Inflammatory macrophage treated with lipopolysaccharide for 4 hours (primary cell): ENCODE measurements around the gene IGFBP4.
"Not testable (repeated sequence)": the region's sequence is repeated elsewhere in the genome, so short reads cannot be mapped to it uniquely, and the experiment has no call there.

Experiments used
- DNase-seq: peaks from one replicate; pipeline ENCODE4 v3.0.0-alpha.2; 2020

Gene IGFBP4

DNA sequence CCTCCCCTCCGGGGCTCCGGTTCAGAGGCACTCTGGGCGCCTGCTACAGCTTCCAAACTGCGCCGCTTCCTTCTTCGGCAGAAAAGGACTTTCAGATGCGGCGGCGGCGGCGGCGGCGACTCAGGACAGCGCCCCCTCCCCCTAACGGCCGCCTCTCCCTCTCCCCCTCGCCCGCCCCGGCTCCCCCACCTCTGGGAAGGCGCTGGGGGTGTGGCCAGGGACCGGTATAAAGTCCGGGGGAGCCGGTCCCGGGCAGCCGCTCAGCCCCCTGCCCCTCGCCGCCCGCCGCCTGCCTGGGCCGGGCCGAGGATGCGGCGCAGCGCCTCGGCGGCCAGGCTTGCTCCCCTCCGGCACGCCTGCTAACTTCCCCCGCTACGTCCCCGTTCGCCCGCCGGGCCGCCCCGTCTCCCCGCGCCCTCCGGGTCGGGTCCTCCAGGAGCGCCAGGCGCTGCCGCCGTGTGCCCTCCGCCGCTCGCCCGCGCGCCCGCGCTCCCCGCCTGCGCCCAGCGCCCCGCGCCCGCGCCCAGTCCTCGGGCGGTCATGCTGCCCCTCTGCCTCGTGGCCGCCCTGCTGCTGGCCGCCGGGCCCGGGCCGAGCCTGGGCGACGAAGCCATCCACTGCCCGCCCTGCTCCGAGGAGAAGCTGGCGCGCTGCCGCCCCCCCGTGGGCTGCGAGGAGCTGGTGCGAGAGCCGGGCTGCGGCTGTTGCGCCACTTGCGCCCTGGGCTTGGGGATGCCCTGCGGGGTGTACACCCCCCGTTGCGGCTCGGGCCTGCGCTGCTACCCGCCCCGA lies at the start of gene IGFBP4:
Gene IGFBP4 (plus strand): TSS at position 255 of the 792 bp plus-strand sequence. CDS start 286 bp downstream, at position 541.
- DNase-seq = peak; percentile 81

DNA sequence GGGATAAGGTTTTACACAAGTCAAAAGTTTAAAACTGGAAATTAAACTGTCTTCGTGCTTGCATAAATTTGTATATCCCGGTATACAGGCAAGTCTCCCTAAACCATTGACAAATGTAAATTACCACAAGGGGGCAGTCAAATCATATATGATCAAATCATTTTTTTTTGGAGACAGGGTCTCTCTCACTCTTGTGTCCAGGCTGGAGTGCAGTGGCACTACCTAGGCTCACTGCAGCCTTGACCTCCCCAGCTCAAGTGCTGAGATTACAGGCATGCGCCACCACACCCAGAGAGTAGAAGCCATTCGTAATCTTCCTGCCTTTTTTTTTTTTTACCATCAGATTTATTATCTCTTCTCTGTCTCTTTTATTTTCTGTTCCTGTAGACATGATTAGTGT lies 44.1 kb upstream of the IGFBP4 start:
- DNase-seq = peak; percentile 65

DNA sequence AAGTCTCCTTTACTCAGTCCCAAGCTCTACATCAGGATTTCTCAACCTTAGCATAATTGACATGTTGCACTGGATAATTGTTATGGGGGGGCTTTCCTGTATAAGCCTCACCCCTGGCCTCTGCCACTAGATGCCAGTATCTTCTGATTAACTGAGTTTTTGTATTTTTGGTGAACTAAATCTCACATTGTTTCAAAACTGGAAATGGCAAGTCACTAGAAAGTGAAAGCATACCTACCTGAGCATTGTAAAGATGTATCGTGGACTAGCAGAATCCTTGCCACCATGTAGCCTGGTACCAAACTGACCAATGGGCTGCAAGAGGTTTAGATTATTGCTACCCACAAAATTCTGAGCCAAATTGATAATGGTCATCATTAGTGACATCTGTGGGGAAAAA lies 40.6 kb upstream of the IGFBP4 start:
- no peak for DNase-seq

DNA sequence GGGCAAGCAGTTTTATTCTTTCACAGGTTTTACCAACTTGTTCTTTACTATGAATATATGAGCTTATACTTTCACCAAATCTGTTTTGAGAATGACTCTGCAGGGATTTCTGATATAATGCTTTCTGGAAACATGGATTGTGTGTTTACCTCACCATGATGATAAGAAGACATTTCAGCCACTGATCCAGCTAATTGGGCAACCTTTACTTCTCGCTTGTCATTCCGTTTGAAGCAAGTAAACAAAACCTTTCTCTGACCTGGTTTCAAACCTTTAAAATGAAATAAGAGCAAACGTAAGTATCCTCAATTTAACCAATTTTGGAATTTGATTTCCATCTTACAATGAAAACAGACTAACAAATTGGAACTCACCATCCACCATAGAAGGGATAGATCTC lies 39.2 kb upstream of the IGFBP4 start:
- no peak for DNase-seq

DNA sequence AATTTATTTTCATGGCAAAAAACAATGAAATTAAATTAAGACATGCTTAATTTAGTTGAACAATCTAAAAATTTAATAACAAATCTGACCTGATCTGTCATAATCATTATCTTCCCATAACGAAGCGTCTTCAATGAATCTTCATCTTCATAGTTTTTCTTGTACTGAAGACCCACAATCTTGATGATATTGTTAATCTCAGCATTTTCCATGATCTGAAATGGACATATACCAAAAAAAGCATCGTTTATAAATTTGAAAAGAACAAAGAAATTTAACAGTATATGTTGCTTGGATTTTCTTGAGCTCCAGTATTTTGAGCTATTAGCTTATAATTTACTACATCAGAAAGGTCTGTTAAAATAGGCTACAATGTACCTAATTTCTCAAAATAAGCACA lies 35.8 kb upstream of the IGFBP4 start:
- no peak for DNase-seq

DNA sequence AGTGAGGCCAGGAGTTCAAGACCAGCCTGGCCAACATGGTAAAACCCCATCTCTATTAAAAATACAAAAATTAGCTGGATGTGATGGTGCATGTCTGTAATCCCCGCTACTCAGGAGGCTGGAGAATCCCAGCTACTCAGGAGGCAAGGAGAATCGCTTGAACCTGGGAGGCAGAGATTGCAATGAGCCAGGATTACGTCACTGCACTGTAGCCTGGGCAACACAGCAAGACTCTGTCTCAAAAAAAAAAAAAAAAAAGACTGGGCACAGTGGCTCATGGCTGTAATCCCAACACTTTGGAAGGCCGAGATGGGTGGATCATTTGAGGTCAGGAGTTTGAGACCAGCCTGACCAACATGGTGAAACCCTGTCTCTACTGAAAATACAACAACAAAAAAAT lies 33.7 kb upstream of the IGFBP4 start:
- not testable (repeated sequence) for DNase-seq

DNA sequence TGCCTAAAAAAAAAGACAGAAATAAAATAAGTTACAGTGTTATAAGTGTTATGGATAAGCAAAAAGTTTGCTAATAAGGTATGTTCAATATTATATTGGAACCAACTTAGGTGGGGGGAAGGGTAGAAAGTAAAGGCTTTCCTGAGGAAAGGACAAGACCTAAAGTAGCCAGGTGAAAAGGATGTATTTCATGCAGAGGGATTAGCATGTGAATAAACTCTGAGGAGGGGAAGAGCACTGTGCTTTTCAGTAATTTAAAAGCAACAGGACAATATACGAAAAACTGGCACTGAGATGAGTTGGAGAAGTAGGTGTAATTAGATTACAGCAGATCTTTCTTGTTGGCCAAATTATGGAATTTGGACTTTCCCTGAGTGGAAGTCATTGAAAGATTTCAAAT lies 33.2 kb upstream of the IGFBP4 start:
- DNase-seq = no peak

DNA sequence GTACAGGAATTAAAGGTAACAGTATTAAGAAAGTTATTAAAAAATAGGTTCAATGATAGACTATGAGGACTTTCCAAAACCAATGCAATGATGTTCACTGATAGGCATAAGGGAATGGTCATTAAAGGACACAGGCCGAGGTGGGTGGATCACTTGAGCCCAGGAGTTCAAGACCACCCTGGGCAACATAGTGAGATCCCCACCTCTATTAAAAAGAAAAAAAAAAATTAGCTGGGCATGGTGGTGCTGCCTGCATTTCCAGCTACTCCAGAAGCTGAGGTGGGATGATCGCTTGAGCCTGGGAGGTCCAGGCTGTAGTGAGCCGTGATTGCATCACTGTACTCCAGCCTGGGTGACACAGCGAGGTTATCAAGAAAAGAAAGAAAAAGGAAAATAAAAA lies 31.4 kb upstream of the IGFBP4 start:
- no peak for DNase-seq

DNA sequence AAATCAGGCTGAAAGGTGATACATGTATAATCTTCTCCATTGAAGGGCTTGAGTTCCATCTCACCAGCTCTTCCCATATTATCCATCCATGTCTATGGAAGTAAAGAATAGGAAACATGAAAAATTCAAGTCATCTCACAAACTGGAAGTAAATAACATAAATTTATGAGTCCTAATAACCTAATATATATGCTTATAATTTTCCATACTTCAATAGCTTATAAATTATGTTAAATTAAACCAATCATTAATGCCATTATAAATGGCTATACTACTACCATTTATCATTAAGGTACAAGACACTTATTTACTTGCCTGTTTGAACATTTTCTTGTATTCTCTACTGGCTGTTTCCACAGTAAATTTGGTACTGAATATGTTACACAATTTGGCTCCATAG lies 30.4 kb upstream of the IGFBP4 start:
- no peak for DNase-seq

DNA sequence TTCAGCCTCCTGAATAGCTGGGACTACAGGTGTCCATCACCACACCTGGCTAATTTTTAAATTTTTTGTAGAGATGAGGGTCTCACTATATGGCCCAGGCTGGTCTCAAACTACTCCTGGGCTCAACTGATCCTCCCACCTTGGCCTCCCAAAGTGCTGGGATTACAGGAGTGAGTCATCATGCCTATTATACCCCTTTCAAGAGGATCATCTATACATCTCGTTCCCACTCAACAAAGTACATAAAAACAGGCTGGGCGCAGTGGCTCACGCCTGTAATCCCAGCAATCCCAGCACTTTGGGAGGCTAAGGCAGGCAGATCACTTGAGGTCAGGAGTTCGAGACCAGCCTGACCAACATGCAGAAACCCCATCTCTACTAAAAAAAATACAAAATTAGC lies 28.9 kb upstream of the IGFBP4 start:
- DNase-seq = not testable (repeated sequence)

DNA sequence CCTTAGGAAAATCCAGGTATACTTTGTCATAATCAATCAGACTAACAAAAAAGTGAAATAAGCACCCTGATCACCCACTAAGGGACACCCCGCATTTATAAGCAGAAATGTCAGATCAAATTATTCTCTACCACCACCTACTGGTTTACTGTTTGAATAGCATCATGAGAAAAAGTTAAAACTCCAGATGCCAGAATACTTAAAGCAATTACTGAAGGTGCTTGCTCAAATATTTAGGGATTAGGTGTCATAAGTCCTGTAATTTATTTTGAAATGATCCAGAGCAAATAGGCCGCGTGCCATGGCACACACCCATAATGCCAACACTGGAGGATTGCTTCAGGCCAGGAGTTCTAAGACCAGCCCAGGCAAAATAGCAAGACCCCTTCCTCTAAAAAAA lies 27.9 kb upstream of the IGFBP4 start:
- peak; percentile 51 for DNase-seq

DNA sequence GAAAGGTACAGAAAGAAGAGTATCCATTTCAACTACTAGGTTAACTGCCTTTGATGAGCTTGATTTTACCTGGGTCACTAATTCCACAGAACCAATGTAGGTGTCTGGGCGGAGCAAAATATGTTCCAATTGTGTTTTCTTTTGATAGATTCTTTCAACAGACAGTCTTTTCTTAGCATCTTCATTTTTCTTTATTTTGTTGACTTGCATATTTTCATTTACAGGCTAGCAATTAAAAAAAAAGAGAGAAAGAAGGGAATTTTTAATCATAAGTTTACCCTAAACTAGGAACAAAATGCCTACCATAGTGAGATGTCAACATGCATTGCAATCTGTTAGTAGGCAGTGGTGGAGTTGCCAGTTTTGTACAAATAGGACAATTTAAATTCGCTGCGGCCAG lies 26.6 kb upstream of the IGFBP4 start:
- DNase-seq = no peak

DNA sequence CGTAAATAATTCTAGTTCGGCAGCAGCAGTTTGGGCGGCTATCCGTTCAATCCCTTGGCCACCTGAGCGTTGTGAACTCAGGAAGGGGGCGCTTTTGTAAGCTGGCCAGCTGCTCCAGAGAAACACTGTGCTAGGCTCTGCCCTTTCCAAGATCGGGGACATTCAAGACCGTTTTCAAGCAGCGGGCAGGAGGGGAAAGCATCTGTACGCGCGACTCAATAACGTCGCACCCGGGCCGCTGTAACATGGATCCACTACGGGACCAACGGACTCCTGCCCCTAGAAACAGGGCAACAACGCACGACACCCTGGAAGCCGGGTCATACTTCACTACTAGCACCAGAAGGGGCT lies 26.0 kb upstream of the IGFBP4 start:
- peak; percentile 4 for DNase-seq

DNA sequence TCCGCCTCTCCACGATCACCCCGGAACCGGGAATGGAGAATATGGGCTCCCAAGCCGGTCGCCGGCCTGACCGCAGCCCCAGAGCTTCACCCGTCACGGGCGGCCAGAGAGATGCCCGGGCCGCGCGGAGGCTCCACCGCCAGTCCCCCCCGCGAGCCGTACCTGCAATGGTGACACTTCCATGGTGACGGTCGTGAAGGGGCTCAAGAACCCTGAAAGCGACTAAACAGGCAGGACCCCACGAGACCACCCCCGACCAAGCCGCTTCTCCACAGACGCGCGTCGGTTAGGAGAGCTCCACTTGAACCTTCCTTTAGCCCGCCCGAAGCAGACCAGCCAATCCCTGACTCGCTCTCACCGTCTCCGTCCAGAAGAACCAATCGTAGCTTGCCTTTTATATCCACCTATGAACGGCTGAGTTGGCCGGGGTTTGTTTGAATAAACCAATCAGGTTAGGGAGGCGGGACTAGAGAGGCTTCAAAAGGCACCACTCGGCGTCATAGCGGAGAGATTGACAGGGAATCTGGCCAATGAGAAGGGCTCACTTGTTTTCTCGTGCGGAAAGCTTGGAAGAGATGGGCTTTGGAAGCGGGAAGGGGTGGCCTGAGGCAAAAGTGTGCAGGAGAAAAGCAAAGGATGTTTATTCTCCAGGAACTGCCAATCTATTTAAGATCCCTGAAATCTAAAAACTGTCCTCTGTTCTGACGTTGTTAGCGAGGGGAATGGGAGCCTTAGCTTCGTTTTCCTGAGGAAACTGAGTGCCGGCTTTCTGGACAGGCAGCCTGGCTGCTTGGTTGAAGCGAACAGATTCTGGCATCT lies 25.4 kb upstream of the IGFBP4 start, which contains the start of gene TOP2A:
Gene TOP2A (minus strand): TSS at position 288 of the 819 bp plus-strand sequence. CDS start 105 bp downstream, at position 183.
- peak; percentile 100 for DNase-seq

DNA sequence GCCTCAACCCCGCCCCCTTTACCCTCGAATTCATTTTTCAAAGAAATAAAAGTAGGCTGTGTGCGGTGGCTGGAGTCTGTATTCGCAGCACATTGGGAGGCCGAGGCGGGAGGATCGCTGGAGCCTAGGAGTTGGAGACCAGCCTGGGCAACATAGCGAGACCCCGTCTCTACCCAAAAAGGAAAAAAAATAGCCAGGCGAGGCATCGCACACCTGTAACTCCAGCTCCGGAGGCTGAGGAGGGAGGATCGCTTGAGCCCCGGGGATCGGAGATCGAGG lies 24.9 kb upstream of the IGFBP4 start:
- no peak for DNase-seq

DNA sequence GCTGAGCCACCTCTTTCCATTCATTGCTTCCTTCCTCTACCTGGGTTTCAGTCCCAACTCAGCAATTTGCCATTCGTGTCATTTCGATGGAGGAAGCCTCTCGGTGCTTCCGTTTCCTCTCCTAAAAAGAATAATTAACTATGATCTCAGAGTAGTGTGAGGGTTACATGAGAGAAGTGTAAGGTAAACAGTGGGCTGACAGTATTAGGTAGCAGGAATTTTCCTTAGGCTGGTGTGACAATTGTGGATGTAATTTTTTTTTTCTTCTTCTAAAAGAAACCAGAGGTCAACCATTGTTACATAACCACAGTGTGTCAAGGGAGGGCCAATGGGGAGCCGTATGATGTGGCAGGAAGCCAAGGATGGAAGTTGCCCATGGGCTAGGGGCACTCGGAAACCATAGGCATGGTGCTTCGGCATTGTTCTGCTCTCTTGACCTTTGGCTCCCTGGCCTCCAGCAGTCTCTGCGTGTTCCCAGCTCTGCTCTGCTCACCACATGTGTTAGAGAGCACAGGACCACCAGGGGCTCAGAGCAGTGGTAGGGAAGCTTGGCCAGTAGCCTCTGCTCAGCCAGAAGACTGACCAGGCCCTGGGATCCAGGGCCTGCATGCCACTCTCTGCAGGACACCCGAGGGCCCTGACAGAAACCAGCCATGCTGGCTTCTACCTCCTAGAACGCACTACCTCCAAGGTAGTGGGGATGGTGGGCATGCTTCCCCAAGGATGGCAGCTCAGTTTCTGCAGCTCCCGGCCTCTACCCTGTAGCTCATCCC lies 23.5 kb upstream of the IGFBP4 start:
- DNase-seq = peak; percentile 42

DNA sequence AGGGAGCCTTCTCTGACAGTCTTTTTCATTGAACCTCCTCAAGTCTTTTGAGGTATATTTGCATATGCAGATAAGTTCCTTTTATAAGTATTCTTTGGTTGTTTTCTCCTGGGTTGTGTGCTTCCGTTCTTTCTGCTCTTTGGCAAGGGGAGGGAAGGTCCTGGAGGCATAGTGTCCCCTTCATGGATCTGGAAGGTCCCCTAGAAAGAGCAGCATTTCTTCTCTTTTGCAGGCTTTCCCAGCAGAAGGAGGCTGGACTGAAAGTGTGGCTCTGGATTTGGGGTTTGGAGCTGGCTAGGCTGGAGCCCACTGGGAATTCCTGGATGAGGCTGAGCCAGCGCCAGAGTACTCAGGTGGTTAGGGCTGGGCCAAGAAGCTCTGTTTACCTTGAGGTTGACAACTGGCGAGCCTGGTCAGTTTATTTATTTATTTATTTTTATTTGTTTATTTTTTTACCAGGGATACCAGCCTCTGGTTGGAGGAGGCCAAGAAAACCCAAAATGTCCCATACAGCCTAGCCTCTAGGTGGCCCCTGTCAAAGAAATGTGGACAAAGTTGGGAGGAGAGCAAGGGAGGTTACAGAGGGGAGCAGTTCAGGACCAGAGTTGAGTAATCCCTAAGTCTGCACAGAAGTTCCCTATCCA lies 20.1 kb upstream of the IGFBP4 start:
- no peak for DNase-seq

DNA sequence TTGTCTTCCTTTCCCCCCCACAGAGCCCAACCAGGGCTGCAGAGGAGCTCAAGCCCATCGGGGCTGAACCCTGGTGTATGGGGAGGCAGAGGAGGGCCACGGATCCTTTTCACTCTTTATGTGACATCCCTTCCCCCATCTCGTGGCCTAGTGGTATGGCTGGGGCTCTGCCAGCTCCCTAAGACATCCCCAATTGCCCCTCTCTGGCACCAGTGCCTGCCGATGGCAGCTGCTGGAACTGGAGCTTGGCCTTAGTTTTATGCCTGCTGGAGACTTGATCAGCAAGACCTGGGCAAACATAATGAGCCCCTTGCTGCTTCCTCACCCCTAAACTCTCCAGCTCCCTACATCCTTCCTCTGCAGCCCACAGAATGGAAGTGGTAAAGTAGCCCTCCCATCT lies 17.5 kb upstream of the IGFBP4 start:
- no peak for DNase-seq

DNA sequence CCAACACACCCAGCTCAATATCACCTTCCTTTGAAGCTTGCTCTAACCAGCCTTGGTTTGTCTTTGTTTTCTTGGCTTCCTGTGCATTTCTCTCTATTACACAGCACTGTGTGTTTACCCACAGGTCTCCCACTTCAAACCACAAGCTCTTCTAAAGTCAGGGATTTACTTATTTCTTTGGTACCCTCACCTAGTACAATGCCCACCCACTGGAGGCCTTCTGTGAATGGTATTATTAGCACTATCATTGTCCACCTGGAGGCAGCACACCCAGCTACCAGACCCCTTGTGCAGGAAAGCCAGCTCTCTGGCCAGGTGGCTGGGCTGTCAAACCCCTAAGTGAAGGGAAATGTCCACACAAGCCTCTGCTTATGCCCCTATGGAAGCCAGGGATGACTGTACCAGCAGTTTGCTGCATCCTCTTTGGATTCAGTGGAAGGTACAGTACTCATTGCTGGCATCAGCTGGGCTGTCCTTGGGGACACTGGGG lies 16.2 kb upstream of the IGFBP4 start:
- DNase-seq = no peak

DNA sequence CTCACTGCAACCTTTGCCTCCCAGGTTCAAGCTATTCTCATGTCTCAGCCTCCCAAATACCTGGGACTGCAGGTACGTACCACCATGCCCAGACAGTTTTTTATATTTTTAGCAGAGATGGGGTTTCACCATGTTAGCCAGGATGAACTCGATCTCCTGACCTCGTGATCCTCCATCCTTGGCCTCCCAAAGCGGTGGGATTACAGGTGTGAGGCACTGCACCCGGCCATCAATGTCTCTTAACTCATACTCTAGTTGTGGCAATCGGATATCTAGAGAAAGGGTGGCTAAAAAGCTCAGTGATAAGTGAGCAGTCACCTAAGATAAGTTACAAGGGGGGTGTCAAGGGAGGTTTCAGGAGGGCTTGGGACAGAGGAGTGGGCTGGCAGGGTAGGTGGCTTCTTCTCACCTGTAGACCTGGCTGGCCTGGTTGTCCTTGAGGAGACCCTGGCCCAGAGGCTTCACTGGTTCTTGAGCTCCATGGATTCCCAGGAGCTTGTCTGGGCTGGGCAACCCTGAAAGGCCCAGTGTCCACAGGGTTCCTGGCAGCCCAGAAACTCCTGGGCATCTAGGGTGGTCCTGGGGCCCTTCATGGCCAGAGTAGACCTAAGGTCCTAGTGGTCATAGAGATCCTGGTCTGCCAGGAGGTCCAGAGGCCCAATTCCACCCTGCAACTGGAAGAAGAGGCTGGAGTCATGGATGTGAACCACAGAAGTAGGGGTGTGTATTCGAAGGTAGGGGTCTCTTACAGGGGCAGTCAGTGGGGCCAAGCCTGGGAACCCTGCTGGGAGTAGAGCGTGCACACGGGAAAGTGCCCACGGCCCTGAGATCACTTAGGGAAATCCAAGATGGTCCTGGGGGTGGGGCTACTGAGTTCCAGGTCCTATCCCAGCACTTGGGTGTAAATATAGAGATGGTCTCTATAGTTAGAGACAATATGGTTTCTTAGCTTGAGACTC lies 12.7 kb upstream of the IGFBP4 start:
- DNase-seq = no peak

DNA sequence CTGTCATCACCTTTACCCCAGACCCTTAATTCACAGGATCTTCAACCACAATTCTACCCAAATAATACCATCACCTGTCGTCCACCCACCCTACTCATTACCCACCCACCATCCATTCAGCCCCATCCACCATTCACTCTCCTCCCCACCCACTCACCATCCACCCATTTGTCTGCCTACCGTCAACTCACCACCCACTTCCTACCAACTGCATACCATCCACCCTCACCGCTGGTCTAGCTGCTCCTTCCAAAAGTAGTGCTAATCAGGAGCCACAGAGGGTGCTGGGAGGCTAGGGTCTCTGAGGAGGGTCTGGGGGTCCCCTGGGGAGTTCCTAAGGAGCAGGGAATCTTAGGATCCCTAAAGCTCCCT lies 12.0 kb upstream of the IGFBP4 start:
- no peak for DNase-seq
